HCT116 (cell line): ENCODE results near the gene CLPSL1. TPM values are rescaled to one million over a fixed set of nuclear protein-coding genes. Genes with fewer than 3 reads are reported as not detected.

ENCODE experiments used
- ATAC-seq: fragments of 200-7000 bp; cut with Tn5 transposase; 2 replicates; pipeline ENCODE4 v1.9.1; 2020; ENCODE audit warnings: mild to moderate bottlenecking, moderate library complexity
- BruUV-seq: library from RNA; stranded (reverse); fragments of 400-500 nt; replicated peaks from 2 replicates; lab custom pipeline; 2021; lab: Mats Ljungman, UMichigan
- CTCF ChIA-PET: fragments of 300-600 bp; sonication (Branson Sonifier 250); formaldehyde crosslinking; loops from one replicate; lab custom pipeline; 2021; ENCODE audit warnings: antibody characterized with exemption; lab: Charles Lee
- POLR2A ChIA-PET: fragments of 300-600, 350-600 bp; sonication (Branson Sonifier 250); formaldehyde crosslinking; loops from one replicate; lab custom pipeline; 2021; ENCODE audit warnings: antibody characterized with exemption; lab: Charles Lee
- RAD21 ChIA-PET, 2 experiments: fragments of 300-600 bp; sonication (Branson Sonifier 250); formaldehyde crosslinking; loops; one replicate each; lab custom pipeline; 2023; ENCODE audit warnings: low total read pairs in 2 of 2; ENCODE audit not compliant: uncharacterized antibody in 2 of 2, unreplicated experiment in 2 of 2, low non-redundant PET in 1 of 2; lab: Charles Lee
- DNase-seq: peaks from one replicate; pipeline ENCODE4 v3.0.0-alpha.2; 2010; ENCODE audit warnings: low read depth, low spot score
- H2AFZ ChIP-seq: fragments of 200-600 bp; shearing (Covaris generic), sonication (generic); 2 replicates; pipeline ENCODE4 v1.6.1; 2017; ENCODE audit warnings: low read depth, mixed run types, mixed read lengths, antibody characterized with exemption, low read length; ENCODE audit not compliant: poor library complexity, severe bottlenecking
- H3K27ac ChIP-seq: 2 replicates; pipeline ENCODE4 v1.5.1; 2012; ENCODE audit warnings: low read depth, low read length
- H3K27me3 ChIP-seq: fragments of 200-600 bp; sonication (generic); 2 replicates; pipeline ENCODE4 v1.6.1; 2016; ENCODE audit warnings: mixed run types, low read length, mixed read lengths; ENCODE audit not compliant: insufficient read depth
- H3K36me3 ChIP-seq, 2 experiments: fragments of 200-500 bp in 1 of 2; fragments of 200-600 bp in 1 of 2; sonication (Bioruptor generic) in 1 of 2; sonication (generic) in 1 of 2; 2 replicates each; pipeline versions ENCODE4 v1.5.1 to v1.6.1; 2014 to 2016; ENCODE audit warnings: low read length in 2 of 2, inconsistent platforms in 1 of 2, mixed read lengths in 1 of 2, mixed run types in 1 of 2; ENCODE audit not compliant: insufficient read depth in 2 of 2, control insufficient read depth in 1 of 2
- H3K4me1 ChIP-seq, 2 experiments: fragments of 200-600 bp in 1 of 2; sonication (generic) in 1 of 2; 2 replicates each; pipeline versions ENCODE4 v1.5.1 to v1.6.1; 2012 to 2017; ENCODE audit warnings: low read length in 2 of 2, inconsistent platforms in 1 of 2, mild to moderate bottlenecking in 1 of 2, mixed read lengths in 1 of 2, mixed run types in 1 of 2, moderate library complexity in 1 of 2; ENCODE audit not compliant: insufficient read depth in 2 of 2, control insufficient read depth in 1 of 2
- H3K4me2 ChIP-seq: fragments of 200-600 bp; sonication (generic); 2 replicates; pipeline ENCODE4 v1.6.1; 2017; ENCODE audit warnings: mixed run types, low read length, mixed read lengths
- H3K4me3 ChIP-seq, 2 experiments: fragments of 200-600 bp in 1 of 2; sonication (generic) in 1 of 2; replicated peaks in 1 of 2; 2 replicates each; pipeline ENCODE4 v1.5.1; 2011 to 2016; ENCODE audit warnings: low read length in 2 of 2, control low read depth in 1 of 2, low read depth in 1 of 2, mild to moderate bottlenecking in 1 of 2, mixed read lengths in 1 of 2, mixed run types in 1 of 2
- H3K79me2 ChIP-seq: fragments of 200-600 bp; sonication (generic); 2 replicates; pipeline ENCODE4 v1.6.1; 2017; ENCODE audit warnings: mild to moderate bottlenecking, mixed run types, low read length, moderate library complexity, mixed read lengths; ENCODE audit not compliant: insufficient read depth
- H3K9ac ChIP-seq: fragments of 200-600 bp; sonication (generic); 2 replicates; pipeline ENCODE4 v1.6.1; 2016; ENCODE audit warnings: low read length, mixed read lengths
- H3K9me2 ChIP-seq: fragments of 200-600 bp; sonication (generic), shearing (Covaris generic); 2 replicates; pipeline ENCODE4 v1.6.1; 2017; ENCODE audit warnings: mixed run types, mild to moderate bottlenecking, moderate library complexity; ENCODE audit not compliant: insufficient read depth
- H3K9me3 ChIP-seq, 2 experiments: fragments of 200-500 bp in 1 of 2; fragments of 200-600 bp in 1 of 2; sonication (Bioruptor generic) in 1 of 2; sonication (generic) in 1 of 2; 2 replicates each; pipeline ENCODE4 v1.6.1; 2014 to 2017; ENCODE audit warnings: low read length in 2 of 2, mixed read lengths in 2 of 2, inconsistent platforms in 1 of 2, low read depth in 1 of 2, mild to moderate bottlenecking in 1 of 2, mixed run types in 1 of 2, moderate library complexity in 1 of 2; ENCODE audit not compliant: control insufficient read depth in 1 of 2, insufficient read depth in 1 of 2
- H4K20me1 ChIP-seq: fragments of 200-600 bp; sonication (generic), shearing (Covaris generic); 2 replicates; pipeline ENCODE4 v1.6.1; 2017; ENCODE audit warnings: mixed run types, mild to moderate bottlenecking, moderate library complexity; ENCODE audit not compliant: insufficient read depth
- CBX3 ChIP-seq: IDR thresholded peaks from 2 replicates; pipeline ENCODE4 v1.6.1; 2012; ENCODE audit warnings: low read depth
- CEBPB ChIP-seq: IDR thresholded peaks from 2 replicates; pipeline ENCODE4 v1.6.1; 2012; ENCODE audit warnings: low read depth
- FOSL1 ChIP-seq: IDR thresholded peaks from 2 replicates; pipeline ENCODE4 v1.6.1; 2012; ENCODE audit warnings: low read depth
- JUND ChIP-seq: IDR thresholded peaks from 2 replicates; pipeline ENCODE4 v1.6.1; 2012
- POLR2AphosphoS5 ChIP-seq: IDR thresholded peaks from 2 replicates; pipeline ENCODE4 v1.6.1; 2011; ENCODE audit warnings: mild to moderate bottlenecking, low read depth, low read length, moderate library complexity
- SIN3A ChIP-seq: IDR thresholded peaks from 2 replicates; pipeline ENCODE4 v1.6.1; 2012; ENCODE audit warnings: low read depth
- SP1 ChIP-seq: IDR thresholded peaks from 2 replicates; pipeline ENCODE4 v1.6.1; 2012; ENCODE audit warnings: low read depth
- SRF ChIP-seq: IDR thresholded peaks from 2 replicates; pipeline ENCODE4 v1.6.1; 2012; ENCODE audit warnings: low read depth
- TCF7L2 ChIP-seq: IDR thresholded peaks from 2 replicates; pipeline ENCODE4 v1.7.0; 2011; ENCODE audit warnings: borderline replicate concordance, inconsistent platforms; ENCODE audit not compliant: insufficient read depth, insufficient read length; ENCODE audit errors: extremely low read depth
- YY1 ChIP-seq: IDR thresholded peaks from 2 replicates; pipeline ENCODE4 v1.6.1; 2011; ENCODE audit warnings: low read length, low read depth, moderate library complexity, mild to moderate bottlenecking; ENCODE audit not compliant: insufficient replicate concordance; ENCODE audit errors: extremely low read depth
- ZFX ChIP-seq: fragments of 450-650 bp; IDR thresholded peaks from 2 replicates; pipeline ENCODE4 v1.6.1; 2017
- intact Hi-C: fragments of 100-400 bp; cut with micrococcal nuclease; formaldehyde crosslinking; loops from 2 replicates; pipeline ENCODE4 v1.10.0; 2022
- total RNA-seq: library from RNA; stranded (reverse); gene quantifications from one replicate; pipeline ENCODE4 v1.2.1, GENCODE V29; 2021; ENCODE audit not compliant: unreplicated experiment
- TF ChIP-seq, protein P1 (sequence below): IDR thresholded peaks from 2 replicates; pipeline ENCODE4 v1.6.1; 2012
- TF ChIP-seq, protein P2 (sequence below), 3 experiments: fragments of 200-600 bp in 1 of 3; sonication (generic) in 1 of 3; IDR thresholded peaks in 2 of 3; conservative IDR thresholded peaks in 1 of 3; 2 replicates each; pipeline ENCODE4 v1.5.1; 2012 to 2017; ENCODE audit warnings: low read depth in 2 of 3, low read length in 2 of 3, antibody characterized with exemption in 1 of 3, borderline replicate concordance in 1 of 3, control low read depth in 1 of 3, mild to moderate bottlenecking in 1 of 3, mixed read lengths in 1 of 3, mixed run types in 1 of 3, moderate library complexity in 1 of 3; ENCODE audit not compliant: insufficient read depth in 1 of 3
- TF ChIP-seq, protein P3 (sequence below): IDR thresholded peaks from 2 replicates; pipeline ENCODE4 v1.6.1; 2012; ENCODE audit warnings: low read depth
- TF ChIP-seq, protein P4 (sequence below): IDR thresholded peaks from 2 replicates; pipeline ENCODE4 v1.6.1; 2012

The CLPSL1 gene
- total RNA-seq, 1 experiment from 2014 or later: not detected

DNA sequence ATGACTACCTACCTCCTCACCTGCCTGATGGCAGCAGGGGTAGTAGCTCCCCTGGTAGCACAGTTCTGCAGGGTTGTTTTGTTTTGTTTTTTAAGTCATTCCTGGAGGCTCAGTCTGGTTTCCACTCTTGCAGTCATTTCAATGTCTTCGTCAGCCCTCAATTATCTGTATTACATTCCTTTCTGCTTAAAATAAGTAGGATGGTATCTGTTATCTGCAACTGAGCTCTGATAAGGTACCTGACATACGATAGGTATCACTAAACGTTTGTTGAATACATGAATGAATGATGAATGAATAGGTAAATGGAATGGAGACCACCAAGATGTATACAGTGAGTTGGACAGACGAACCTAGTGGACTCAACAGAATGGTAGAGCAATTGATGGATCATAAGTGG, 11.6 kb upstream of the CLPSL1 start:
- Histone ChIP-seq H3K9me2 (no peaks in the 10 kb centered on the region), H3K9ac (no peak overlapping the region), H2AFZ (no peak overlapping the region), H3K4me1 (peaks cover 0 to 5% of the 10 kb centered on the region in 2 experiments; a peak in 1 of 4 replicates), H3K36me3 (no peaks in the 10 kb centered on the region), H3K4me2 (no peak overlapping the region)
- POLR2A ChIA-PET: interaction anchor here (1.1 kb wide), 1 partner anchor 12 kb away, joined by 3 read pairs; no protein-coding TSS in a partner anchor
- TF ChIP-seq YY1: no peak
- TF ChIP-seq, protein P1, sequence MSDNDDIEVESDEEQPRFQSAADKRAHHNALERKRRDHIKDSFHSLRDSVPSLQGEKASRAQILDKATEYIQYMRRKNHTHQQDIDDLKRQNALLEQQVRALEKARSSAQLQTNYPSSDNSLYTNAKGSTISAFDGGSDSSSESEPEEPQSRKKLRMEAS: no peak
- TF ChIP-seq, protein P2, sequence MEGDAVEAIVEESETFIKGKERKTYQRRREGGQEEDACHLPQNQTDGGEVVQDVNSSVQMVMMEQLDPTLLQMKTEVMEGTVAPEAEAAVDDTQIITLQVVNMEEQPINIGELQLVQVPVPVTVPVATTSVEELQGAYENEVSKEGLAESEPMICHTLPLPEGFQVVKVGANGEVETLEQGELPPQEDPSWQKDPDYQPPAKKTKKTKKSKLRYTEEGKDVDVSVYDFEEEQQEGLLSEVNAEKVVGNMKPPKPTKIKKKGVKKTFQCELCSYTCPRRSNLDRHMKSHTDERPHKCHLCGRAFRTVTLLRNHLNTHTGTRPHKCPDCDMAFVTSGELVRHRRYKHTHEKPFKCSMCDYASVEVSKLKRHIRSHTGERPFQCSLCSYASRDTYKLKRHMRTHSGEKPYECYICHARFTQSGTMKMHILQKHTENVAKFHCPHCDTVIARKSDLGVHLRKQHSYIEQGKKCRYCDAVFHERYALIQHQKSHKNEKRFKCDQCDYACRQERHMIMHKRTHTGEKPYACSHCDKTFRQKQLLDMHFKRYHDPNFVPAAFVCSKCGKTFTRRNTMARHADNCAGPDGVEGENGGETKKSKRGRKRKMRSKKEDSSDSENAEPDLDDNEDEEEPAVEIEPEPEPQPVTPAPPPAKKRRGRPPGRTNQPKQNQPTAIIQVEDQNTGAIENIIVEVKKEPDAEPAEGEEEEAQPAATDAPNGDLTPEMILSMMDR (IDR thresholded peaks at IDR 0.05 in 2 of 3, conservative IDR thresholded peaks at IDR 0.05 in 1 of 3; ENCODE audit: borderline replicate concordance in 1 of 3, insufficient read depth in 1 of 3, low read depth in 2 of 3, low read length in 2 of 3): no peak
- no peak for TF ChIP-seq CBX3
- TF ChIP-seq ZFX: no peak
- no peak for TF ChIP-seq SIN3A
- no peak for TF ChIP-seq POLR2AphosphoS5
- no peak for TF ChIP-seq TCF7L2
- TF ChIP-seq, protein P3, sequence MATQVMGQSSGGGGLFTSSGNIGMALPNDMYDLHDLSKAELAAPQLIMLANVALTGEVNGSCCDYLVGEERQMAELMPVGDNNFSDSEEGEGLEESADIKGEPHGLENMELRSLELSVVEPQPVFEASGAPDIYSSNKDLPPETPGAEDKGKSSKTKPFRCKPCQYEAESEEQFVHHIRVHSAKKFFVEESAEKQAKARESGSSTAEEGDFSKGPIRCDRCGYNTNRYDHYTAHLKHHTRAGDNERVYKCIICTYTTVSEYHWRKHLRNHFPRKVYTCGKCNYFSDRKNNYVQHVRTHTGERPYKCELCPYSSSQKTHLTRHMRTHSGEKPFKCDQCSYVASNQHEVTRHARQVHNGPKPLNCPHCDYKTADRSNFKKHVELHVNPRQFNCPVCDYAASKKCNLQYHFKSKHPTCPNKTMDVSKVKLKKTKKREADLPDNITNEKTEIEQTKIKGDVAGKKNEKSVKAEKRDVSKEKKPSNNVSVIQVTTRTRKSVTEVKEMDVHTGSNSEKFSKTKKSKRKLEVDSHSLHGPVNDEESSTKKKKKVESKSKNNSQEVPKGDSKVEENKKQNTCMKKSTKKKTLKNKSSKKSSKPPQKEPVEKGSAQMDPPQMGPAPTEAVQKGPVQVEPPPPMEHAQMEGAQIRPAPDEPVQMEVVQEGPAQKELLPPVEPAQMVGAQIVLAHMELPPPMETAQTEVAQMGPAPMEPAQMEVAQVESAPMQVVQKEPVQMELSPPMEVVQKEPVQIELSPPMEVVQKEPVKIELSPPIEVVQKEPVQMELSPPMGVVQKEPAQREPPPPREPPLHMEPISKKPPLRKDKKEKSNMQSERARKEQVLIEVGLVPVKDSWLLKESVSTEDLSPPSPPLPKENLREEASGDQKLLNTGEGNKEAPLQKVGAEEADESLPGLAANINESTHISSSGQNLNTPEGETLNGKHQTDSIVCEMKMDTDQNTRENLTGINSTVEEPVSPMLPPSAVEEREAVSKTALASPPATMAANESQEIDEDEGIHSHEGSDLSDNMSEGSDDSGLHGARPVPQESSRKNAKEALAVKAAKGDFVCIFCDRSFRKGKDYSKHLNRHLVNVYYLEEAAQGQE: no peak
- TF ChIP-seq, protein P4, sequence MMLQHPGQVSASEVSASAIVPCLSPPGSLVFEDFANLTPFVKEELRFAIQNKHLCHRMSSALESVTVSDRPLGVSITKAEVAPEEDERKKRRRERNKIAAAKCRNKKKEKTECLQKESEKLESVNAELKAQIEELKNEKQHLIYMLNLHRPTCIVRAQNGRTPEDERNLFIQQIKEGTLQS: no peak
- TF ChIP-seq SRF: no peak
- TF ChIP-seq FOSL1: no peak
- TF ChIP-seq SP1: no peak
- TF ChIP-seq CEBPB: no peak
- no peak for TF ChIP-seq JUND
- TF ChIP-seq, all 23 proteins: peak for 0
- H3K27ac ChIP-seq: no peak overlapping the region
- no peaks in the 10 kb centered on the region for H3K79me2 ChIP-seq
- H3K4me3 ChIP-seq: no peak overlapping the region
- no peaks in the 10 kb centered on the region for H3K27me3 ChIP-seq
- H4K20me1 ChIP-seq: no peaks in the 10 kb centered on the region
- CTCF ChIA-PET: interaction anchor here (1.8 kb wide), 1 partner anchor 12 kb away, joined by 7 read pairs; no protein-coding TSS in a partner anchor
- H3K9me3 ChIP-seq: no peaks in the 10 kb centered on the region
- BruUV-seq: no TSS peak
- no peak for ATAC-seq
- RAD21 ChIA-PET: no interaction called here
- intact Hi-C loops: no loop called here
- DNase-seq: no peak
